Liver (tissue), 9 donors: Measurements from ENCODE around the gene HENMT1. TPM values are rescaled to one million over a fixed set of nuclear protein-coding genes. Genes with fewer than 3 reads are reported as not detected.

ENCODE experiments used
- DNase-seq: peaks from one replicate; pipeline ENCODE4 v3.0.0-alpha.2; 2017; ENCODE audit warnings: low spot score
- H3K27ac ChIP-seq, 2 donors: one replicate each; pipeline ENCODE4 v1.7.0; 2013; ENCODE audit warnings: inconsistent platforms in 2 of 2, low read length in 2 of 2, control low read depth in 1 of 2, low read depth in 1 of 2, mild to moderate bottlenecking in 1 of 2
- H3K27me3 ChIP-seq, 4 donors: one replicate each; pipeline versions ENCODE4 v1.6.1 to v1.7.0; 2013; ENCODE audit warnings: low read length in 3 of 4, inconsistent platforms in 1 of 4, mild to moderate bottlenecking in 1 of 4, moderate library complexity in 1 of 4; ENCODE audit not compliant: control insufficient read depth in 4 of 4, insufficient read depth in 4 of 4
- H3K36me3 ChIP-seq, 4 donors: one replicate each; pipeline versions ENCODE4 v1.6.1 to v1.7.0; 2013; ENCODE audit warnings: low read length in 3 of 4, mild to moderate bottlenecking in 3 of 4, low read depth in 1 of 4, moderate library complexity in 1 of 4; ENCODE audit not compliant: control insufficient read depth in 4 of 4, insufficient read depth in 3 of 4
- H3K4me1 ChIP-seq, 4 donors: one replicate each; pipeline versions ENCODE4 v1.6.1 to v1.7.0; 2013; ENCODE audit warnings: low read length in 3 of 4, mild to moderate bottlenecking in 3 of 4, moderate library complexity in 1 of 4; ENCODE audit not compliant: control insufficient read depth in 4 of 4, insufficient read depth in 4 of 4
- H3K4me3 ChIP-seq, 3 donors: one replicate each; pipeline versions ENCODE4 v1.6.1 to v1.7.0; 2013; ENCODE audit warnings: low read length in 3 of 3, control low read depth in 1 of 3, low read depth in 1 of 3, mild to moderate bottlenecking in 1 of 3
- H3K9ac ChIP-seq, 2 donors: one replicate each; pipeline ENCODE4 v1.7.0; 2013; ENCODE audit warnings: low read length in 2 of 2, mild to moderate bottlenecking in 2 of 2, moderate library complexity in 2 of 2, control low read depth in 1 of 2, low read depth in 1 of 2
- H3K9me3 ChIP-seq, 4 donors: one replicate each; pipeline versions ENCODE4 v1.6.1 to v1.7.0; 2013; ENCODE audit warnings: low read length in 3 of 4; ENCODE audit not compliant: control insufficient read depth in 4 of 4
- EGR1 ChIP-seq, 2 donors: IDR thresholded peaks; 2 replicates each; pipeline ENCODE4 v1.6.1; 2016 to 2018; ENCODE audit warnings: antibody characterized with exemption in 2 of 2, low read depth in 2 of 2
- FOXA2 ChIP-seq: IDR thresholded peaks from 2 replicates; pipeline ENCODE4 v1.6.1; 2016; ENCODE audit warnings: antibody characterized with exemption
- GABPA ChIP-seq, 2 donors: IDR thresholded peaks in 1 of 2; conservative IDR thresholded peaks in 1 of 2; 2 replicates each; pipeline ENCODE4 v1.6.1; 2016; ENCODE audit warnings: antibody characterized with exemption in 2 of 2, mild to moderate bottlenecking in 1 of 2, moderate library complexity in 1 of 2
- HNF4A ChIP-seq, 2 donors: conservative IDR thresholded peaks; 2 replicates each; pipeline ENCODE4 v1.6.1; 2016; ENCODE audit warnings: antibody characterized with exemption in 2 of 2, mild to moderate bottlenecking in 2 of 2
- HNF4G ChIP-seq: IDR thresholded peaks from 2 replicates; pipeline ENCODE4 v1.6.1; 2016; ENCODE audit warnings: antibody characterized with exemption
- RAD21 ChIP-seq, 2 donors: IDR thresholded peaks; 2 replicates each; pipeline ENCODE4 v1.6.1; 2016; ENCODE audit warnings: antibody characterized with exemption in 2 of 2, mild to moderate bottlenecking in 2 of 2
- RXRA ChIP-seq, 2 donors: IDR thresholded peaks; 2 replicates each; pipeline ENCODE4 v1.6.1; 2017 to 2018; ENCODE audit warnings: antibody characterized with exemption in 2 of 2, mild to moderate bottlenecking in 1 of 2
- TAF1 ChIP-seq: conservative IDR thresholded peaks from 2 replicates; pipeline ENCODE4 v1.6.1; 2016; ENCODE audit warnings: antibody characterized with exemption, mild to moderate bottlenecking
- YY1 ChIP-seq: IDR thresholded peaks from 2 replicates; pipeline ENCODE4 v1.6.1; 2016; ENCODE audit warnings: antibody characterized with exemption, mild to moderate bottlenecking
- WGBS: extraction: QIAGEN DNeasy Blood & Tissue Kit; methylation state at CpG from one replicate; pipeline ENCODE4 v1.1.7; 2013; 5-methylcytosine and 5-hydroxymethylcytosine counted together
- polyA plus RNA-seq, 2 donors: library from polyadenylated mRNA; stranded (reverse) in 1 of 2; unstranded in 1 of 2; fragments of 200-250 nt in 1 of 2; fragments of >200 nt in 1 of 2; fragmentation: Nextera tagmentation in 1 of 2; extraction: Ambion mirVana in 1 of 2; gene quantifications; one replicate each; pipeline versions ENCODE4 v1.2.1 to v1.2.3, GENCODE V29; 2013 to 2015
- total RNA-seq, 2 donors: library from RNA; depleted of rRNA; stranded (reverse); fragments of >200 nt; gene quantifications; one replicate each; pipeline ENCODE4 v1.2.3, GENCODE V29; 2014
- TF ChIP-seq, protein P1 (sequence below): IDR thresholded peaks from 2 replicates; pipeline ENCODE4 v1.6.1; 2016; ENCODE audit warnings: antibody characterized with exemption
- TF ChIP-seq, protein P2 (sequence below): IDR thresholded peaks from 2 replicates; pipeline ENCODE4 v1.6.1; 2016; ENCODE audit warnings: antibody characterized with exemption, mild to moderate bottlenecking
- TF ChIP-seq, protein P3 (sequence below): IDR thresholded peaks from 2 replicates; pipeline ENCODE4 v1.6.1; 2016; ENCODE audit warnings: antibody characterized with exemption
- TF ChIP-seq, protein P4 (sequence below): fragments of 150-350 bp; IDR thresholded peaks from 2 replicates; pipeline ENCODE4 v1.5.1; 2017; ENCODE audit warnings: improper control_type of control experiment, low read depth, low read length; ENCODE audit not compliant: missing input control
- donor health status: healthy.
- donor health status: healthy.
- donor health status: healthy.
- donor health status: healthy.
- donor health status: healthy.

The HENMT1 gene
- total and polyA plus RNA-seq, 4 donors, result 0.87 to 7.3 (median 1.1) TPM

DNA sequence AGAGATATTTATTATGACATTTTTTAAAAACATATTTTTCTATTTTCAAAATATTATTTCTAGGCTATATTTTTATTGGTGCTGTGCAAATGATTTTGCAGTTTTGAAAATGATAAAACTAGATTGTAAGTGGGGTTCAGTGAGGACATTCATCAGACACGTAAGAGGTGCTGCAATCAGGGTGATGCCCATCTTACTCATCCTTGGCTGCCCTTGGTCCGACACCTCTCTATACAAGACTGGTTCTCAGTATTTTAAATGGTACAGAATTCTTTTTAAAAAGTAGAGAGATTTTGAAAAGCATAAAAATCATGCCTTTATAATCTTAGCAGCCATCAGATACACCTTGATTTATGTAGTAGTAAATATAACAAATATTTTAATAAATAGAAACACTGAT lies 24.0 kb downstream of the HENMT1 start (continued):
- TF ChIP-seq HNF4G, result no peak
- TF ChIP-seq, protein P1, sequence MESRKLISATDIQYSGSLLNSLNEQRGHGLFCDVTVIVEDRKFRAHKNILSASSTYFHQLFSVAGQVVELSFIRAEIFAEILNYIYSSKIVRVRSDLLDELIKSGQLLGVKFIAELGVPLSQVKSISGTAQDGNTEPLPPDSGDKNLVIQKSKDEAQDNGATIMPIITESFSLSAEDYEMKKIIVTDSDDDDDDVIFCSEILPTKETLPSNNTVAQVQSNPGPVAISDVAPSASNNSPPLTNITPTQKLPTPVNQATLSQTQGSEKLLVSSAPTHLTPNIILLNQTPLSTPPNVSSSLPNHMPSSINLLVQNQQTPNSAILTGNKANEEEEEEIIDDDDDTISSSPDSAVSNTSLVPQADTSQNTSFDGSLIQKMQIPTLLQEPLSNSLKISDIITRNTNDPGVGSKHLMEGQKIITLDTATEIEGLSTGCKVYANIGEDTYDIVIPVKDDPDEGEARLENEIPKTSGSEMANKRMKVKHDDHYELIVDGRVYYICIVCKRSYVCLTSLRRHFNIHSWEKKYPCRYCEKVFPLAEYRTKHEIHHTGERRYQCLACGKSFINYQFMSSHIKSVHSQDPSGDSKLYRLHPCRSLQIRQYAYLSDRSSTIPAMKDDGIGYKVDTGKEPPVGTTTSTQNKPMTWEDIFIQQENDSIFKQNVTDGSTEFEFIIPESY, result no peak

DNA sequence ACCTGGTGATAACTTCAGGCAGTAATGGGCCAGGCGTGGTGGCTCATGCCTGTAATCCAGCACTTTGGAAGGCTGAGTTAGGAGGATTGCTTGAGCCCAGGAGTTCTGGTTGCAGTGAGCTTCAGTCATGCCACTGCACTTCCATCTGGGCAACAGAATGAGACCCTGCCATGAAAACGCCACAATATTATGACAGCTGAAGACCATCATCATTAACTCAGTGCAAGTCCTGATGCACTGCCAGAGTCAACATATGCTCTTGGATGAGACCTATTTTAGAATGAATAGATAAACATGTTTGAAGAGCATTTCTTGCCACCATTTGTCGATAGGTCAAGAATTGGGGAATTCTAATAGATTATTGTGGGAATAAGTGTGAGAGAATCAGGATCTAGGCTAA lies 26.4 kb downstream of the HENMT1 start:
- 95% methylated on average over 3 of the region's 3 CpGs for WGBS
- DNase-seq, result no peak
- H3K36me3 ChIP-seq, result peaks cover 1 to 6% (median 4%) of the 10 kb centered on the region in 4 donors
- no peak overlapping the region for H3K4me3 ChIP-seq
- H3K4me1 ChIP-seq, result no peaks in the 10 kb centered on the region
- H3K27ac ChIP-seq, result no peak overlapping the region
- no peaks in the 10 kb centered on the region for H3K27me3 ChIP-seq
- H3K9me3 ChIP-seq, result peaks cover 0 to 3% (median 0%) of the 10 kb centered on the region in 4 donors
- no peak for TF ChIP-seq EGR1 (IDR thresholded peaks at IDR 0.05; ENCODE audit: low read depth in 2 of 2)
- TF ChIP-seq, protein P2, sequence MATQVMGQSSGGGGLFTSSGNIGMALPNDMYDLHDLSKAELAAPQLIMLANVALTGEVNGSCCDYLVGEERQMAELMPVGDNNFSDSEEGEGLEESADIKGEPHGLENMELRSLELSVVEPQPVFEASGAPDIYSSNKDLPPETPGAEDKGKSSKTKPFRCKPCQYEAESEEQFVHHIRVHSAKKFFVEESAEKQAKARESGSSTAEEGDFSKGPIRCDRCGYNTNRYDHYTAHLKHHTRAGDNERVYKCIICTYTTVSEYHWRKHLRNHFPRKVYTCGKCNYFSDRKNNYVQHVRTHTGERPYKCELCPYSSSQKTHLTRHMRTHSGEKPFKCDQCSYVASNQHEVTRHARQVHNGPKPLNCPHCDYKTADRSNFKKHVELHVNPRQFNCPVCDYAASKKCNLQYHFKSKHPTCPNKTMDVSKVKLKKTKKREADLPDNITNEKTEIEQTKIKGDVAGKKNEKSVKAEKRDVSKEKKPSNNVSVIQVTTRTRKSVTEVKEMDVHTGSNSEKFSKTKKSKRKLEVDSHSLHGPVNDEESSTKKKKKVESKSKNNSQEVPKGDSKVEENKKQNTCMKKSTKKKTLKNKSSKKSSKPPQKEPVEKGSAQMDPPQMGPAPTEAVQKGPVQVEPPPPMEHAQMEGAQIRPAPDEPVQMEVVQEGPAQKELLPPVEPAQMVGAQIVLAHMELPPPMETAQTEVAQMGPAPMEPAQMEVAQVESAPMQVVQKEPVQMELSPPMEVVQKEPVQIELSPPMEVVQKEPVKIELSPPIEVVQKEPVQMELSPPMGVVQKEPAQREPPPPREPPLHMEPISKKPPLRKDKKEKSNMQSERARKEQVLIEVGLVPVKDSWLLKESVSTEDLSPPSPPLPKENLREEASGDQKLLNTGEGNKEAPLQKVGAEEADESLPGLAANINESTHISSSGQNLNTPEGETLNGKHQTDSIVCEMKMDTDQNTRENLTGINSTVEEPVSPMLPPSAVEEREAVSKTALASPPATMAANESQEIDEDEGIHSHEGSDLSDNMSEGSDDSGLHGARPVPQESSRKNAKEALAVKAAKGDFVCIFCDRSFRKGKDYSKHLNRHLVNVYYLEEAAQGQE, result no peak
- TF ChIP-seq RXRA (IDR thresholded peaks at IDR 0.05), result no peak
- no peak for TF ChIP-seq HNF4G
- no peak for TF ChIP-seq RAD21 (IDR thresholded peaks at IDR 0.05)
- TF ChIP-seq, protein P3, sequence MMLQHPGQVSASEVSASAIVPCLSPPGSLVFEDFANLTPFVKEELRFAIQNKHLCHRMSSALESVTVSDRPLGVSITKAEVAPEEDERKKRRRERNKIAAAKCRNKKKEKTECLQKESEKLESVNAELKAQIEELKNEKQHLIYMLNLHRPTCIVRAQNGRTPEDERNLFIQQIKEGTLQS, result no peak
- TF ChIP-seq, protein P4, sequence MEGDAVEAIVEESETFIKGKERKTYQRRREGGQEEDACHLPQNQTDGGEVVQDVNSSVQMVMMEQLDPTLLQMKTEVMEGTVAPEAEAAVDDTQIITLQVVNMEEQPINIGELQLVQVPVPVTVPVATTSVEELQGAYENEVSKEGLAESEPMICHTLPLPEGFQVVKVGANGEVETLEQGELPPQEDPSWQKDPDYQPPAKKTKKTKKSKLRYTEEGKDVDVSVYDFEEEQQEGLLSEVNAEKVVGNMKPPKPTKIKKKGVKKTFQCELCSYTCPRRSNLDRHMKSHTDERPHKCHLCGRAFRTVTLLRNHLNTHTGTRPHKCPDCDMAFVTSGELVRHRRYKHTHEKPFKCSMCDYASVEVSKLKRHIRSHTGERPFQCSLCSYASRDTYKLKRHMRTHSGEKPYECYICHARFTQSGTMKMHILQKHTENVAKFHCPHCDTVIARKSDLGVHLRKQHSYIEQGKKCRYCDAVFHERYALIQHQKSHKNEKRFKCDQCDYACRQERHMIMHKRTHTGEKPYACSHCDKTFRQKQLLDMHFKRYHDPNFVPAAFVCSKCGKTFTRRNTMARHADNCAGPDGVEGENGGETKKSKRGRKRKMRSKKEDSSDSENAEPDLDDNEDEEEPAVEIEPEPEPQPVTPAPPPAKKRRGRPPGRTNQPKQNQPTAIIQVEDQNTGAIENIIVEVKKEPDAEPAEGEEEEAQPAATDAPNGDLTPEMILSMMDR, result no peak
- no peak for TF ChIP-seq YY1
- TF ChIP-seq GABPA (IDR thresholded peaks at IDR 0.05 in 1 of 2, conservative IDR thresholded peaks at IDR 0.05 in 1 of 2), result no peak
- TF ChIP-seq TAF1, result no peak
- TF ChIP-seq, protein P1, result no peak
- TF ChIP-seq HNF4A (conservative IDR thresholded peaks at IDR 0.05), result no peak
- no peak for TF ChIP-seq FOXA2
- H3K9ac ChIP-seq, result no peak overlapping the region
